ENCODE measurements around the gene DAND5. TPM values are rescaled to one million over a fixed set of nuclear protein-coding genes. Genes with fewer than 3 reads are reported as not detected.

Gene DAND5, protein sequence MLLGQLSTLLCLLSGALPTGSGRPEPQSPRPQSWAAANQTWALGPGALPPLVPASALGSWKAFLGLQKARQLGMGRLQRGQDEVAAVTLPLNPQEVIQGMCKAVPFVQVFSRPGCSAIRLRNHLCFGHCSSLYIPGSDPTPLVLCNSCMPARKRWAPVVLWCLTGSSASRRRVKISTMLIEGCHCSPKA
- not detected for total RNA-seq

- DNase-seq (ENCODE audit: low spot score in 2 of 2), result no peak
- intact Hi-C loops (cut with DNase I), result no loop called here
- Histone ChIP-seq H3K36me3 (no peaks in the 10 kb centered on the region), H3K9me3 (no peaks in the 10 kb centered on the region), H3K27ac (peak within 1 kb of the TSS; percentile 23 to 45), H3K4me3 (no peak within 1 kb of the TSS), H3K4me1 (peaks cover 0 to 4% of the 10 kb centered on the region in 2 donors), H3K27me3 (no peaks in the 10 kb centered on the region)
- no peak for TF ChIP-seq CTCF (IDR thresholded peaks at IDR 0.05)
Measured at GRCh38 chr19:12969292-12969988, at the start of gene DAND5. TSS of gene DAND5 (plus strand) at chr19:12969576. CDS start at chr19:12969661, 85 bp downstream.

- no peak overlapping the region for H3K4me3 ChIP-seq
- no peak for DNase-seq (ENCODE audit: low spot score in 2 of 2)
Measured at GRCh38 chr19:12921047-12921446, 48.3 kb upstream of the DAND5 start.

DNA sequence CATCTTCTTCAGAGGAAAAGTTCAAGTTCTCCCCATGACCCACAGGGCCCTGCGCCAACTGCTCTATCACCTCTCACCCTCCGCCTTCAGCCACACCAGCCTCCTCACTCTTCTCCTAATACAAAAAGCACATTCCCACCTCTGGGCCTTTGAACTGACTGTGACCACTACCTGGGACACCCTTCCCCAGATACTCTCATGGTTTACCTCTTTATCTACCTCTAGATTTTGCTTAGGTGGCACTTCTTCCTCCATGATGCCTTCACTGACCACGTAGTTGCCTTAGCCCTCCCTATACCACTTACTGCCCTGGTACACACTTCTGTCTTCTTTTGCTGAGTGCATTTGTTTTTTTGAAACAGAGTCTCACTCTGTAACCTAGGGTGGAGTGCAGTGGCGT lies 46.4 kb upstream of the DAND5 start:
- Histone ChIP-seq H3K4me1 (peaks cover 0 to 3% of the 10 kb centered on the region in 2 donors), H3K4me3 (no peak overlapping the region), H3K27ac (no peak overlapping the region), H3K27me3 (no peaks in the 10 kb centered on the region), H3K36me3 (peaks cover 56 to 57% of the 10 kb centered on the region in 2 donors), H3K9me3 (no peaks in the 10 kb centered on the region)
- TF ChIP-seq CTCF (IDR thresholded peaks at IDR 0.05), result no peak
- intact Hi-C loops (cut with DNase I), result no loop called here
- no peak for DNase-seq (ENCODE audit: low spot score in 2 of 2)

More at GRCh38 chr19:12921047-12921446, 48.3 kb upstream of the DAND5 start:
- Histone ChIP-seq H3K27ac (no peak overlapping the region), H3K4me1 (peaks cover 0 to 3% of the 10 kb centered on the region in 2 donors), H3K27me3 (no peaks in the 10 kb centered on the region), H3K9me3 (no peaks in the 10 kb centered on the region), H3K36me3 (peaks cover 39 to 40% of the 10 kb centered on the region in 2 donors)
- intact Hi-C loops (cut with DNase I), result no loop called here
- TF ChIP-seq CTCF (IDR thresholded peaks at IDR 0.05), result no peak

DNA sequence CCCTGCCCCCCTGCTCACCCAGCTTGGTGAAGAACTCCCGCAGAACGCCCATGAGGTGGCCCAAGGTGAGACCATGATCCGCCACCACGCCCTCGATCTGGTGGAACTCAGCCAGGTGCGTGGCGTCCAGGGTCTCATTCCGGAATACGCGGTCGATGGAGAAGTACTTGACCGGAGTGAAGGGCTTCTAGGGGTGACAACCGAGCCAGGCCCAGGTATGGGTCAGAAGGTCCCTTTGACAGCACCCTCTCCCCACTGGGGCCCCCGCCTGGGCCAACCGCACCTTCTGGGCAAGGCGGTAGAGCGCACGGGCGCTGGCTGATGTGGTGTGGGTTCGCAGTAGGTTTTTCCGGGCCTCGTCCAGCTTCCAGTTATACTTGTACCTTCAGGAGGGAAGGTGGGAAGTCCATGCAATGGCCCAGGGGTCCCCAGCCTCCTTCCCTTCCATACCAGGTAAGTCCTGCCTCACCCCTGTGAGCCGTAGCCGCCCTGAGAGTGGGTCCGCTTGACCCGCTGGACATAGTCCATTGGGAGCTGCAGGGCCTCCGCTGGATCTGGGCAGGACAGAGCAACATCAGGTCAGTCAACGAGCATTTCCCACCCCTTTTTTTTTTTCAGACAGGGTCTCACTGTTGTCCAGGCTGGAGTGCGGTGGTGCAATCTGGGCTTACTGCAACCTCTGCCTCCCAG lies 44.6 kb upstream of the DAND5 start:
- TF ChIP-seq CTCF (IDR thresholded peaks at IDR 0.05), result no peak

GRCh38 chr19:12930002-12930645 lies 39.3 kb upstream of the DAND5 start:
- Histone ChIP-seq H3K4me3 (no peak overlapping the region), H3K4me1 (peaks cover 0 to 11% of the 10 kb centered on the region in 2 donors), H3K27ac (no peak overlapping the region), H3K27me3 (no peaks in the 10 kb centered on the region), H3K36me3 (peaks cover 49 to 55% of the 10 kb centered on the region in 2 donors), H3K9me3 (no peaks in the 10 kb centered on the region)
- no peak for TF ChIP-seq CTCF (IDR thresholded peaks at IDR 0.05)
- intact Hi-C loops (cut with DNase I), result loop anchor here (10.0 kb wide), 1 partner anchor 1075 kb away; the partner anchor contains the start of gene RFX1
- DNase-seq (ENCODE audit: low spot score in 2 of 2), result no peak

More for the DNA sequence above, 44.6 kb upstream of the DAND5 start:
- no peak for DNase-seq (ENCODE audit: low spot score in 2 of 2)
- H3K9me3 ChIP-seq, result no peaks in the 10 kb centered on the region
- H3K4me3 ChIP-seq, result no peak overlapping the region
- no peaks in the 10 kb centered on the region for H3K27me3 ChIP-seq
- H3K27ac ChIP-seq, result no peak overlapping the region
- H3K4me1 ChIP-seq, result no peaks in the 10 kb centered on the region
- peaks cover 71 to 74% of the 10 kb centered on the region in 2 donors for H3K36me3 ChIP-seq
- intact Hi-C loops (cut with DNase I), result no loop called here
